ENCODE results near the gene ATP5F1D. TPM values are rescaled to one million over a fixed set of nuclear protein-coding genes. Genes with fewer than 3 reads are reported as not detected.

Gene ATP5F1D
- total and polyA plus RNA-seq, 2 of the 13 experiments (the other 11 are each of a cell fraction or from before 2014, with no cell fraction given): 39.4 to 78.7 TPM

DNA sequence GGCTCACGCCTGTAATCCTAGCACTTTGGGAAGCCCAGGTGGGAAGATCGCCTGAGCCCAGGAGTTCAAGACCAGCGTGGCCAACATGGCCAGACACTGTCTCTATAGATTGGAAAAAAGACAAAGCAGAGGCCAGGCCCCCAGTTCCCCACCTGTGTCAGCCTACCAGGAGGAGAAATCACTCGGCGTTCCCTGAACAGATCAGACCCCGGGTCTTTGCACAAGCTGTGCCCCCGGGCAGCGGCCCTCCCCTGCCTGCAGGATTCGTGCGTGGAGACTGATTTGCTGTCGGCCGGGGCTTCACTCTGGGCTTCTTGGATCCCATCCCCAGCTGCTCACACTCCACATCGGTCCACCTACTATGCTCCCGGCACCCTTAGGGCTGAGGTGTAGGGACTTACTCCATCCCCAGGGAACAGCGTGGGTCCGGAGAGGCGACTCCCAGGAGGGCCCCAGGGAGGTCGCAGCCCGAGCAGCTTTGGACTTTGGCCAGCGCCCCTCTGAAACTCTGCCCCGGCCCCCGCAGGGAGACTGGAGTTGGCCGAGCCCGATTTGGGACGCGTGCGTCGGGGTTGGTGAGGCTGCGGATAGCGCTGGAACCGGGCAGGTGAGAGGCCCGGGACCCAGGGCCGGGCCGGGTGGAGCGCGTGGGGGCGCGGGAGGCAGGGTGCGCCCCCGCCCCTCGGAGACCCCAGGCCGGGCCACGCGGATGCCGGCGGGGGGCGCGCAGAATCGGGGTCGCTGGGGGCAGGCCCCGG is 43.6 kb downstream of the ATP5F1D start:
- intact Hi-C loops (cut with micrococcal nuclease; ENCODE audit: unreplicated experiment) (no loop called here), in situ Hi-C loops (cut with HindIII; ENCODE audit: extremely low pct_ligation_motif_present, low pct_unique_long_range_greater_than_20kb) (loop anchor here (5.0 kb wide), 2 partner anchors 32 to 87 kb away; no protein-coding TSS in a partner anchor)
- Histone ChIP-seq H3K4me2 (ENCODE audit: low read depth, low read length) (peak overlapping the region; percentile 89), H3K9me3 (ENCODE audit: low read length) (no peaks in the 10 kb centered on the region), H3K27me3 (ENCODE audit: control insufficient read depth in 1 of 2, insufficient read depth in 2 of 2, low read length in 2 of 2) (no peaks in the 10 kb centered on the region; a peak in 1 of 5 replicates), H3K4me3 (replicated peaks in 1 of 3; ENCODE audit: insufficient read depth in 1 of 3, low read depth in 2 of 3, low read length in 3 of 3) (peak overlapping the region; percentile 59 to 70 (median 63); a peak in 5 of 6 replicates), H3K36me3 (replicated peaks in 1 of 2; ENCODE audit: control insufficient read depth in 1 of 2, insufficient read depth in 2 of 2, low read length in 2 of 2) (peaks cover 0 to 3% of the 10 kb centered on the region in 2 experiments; a peak in 1 of 5 replicates), H2AFZ (ENCODE audit: low read length) (no peak overlapping the region), H3K27ac (ENCODE audit: extremely low read length, insufficient read depth, low read length) (peak overlapping the region; percentile 75), H3K79me2 (ENCODE audit: insufficient read depth, low read length) (peaks cover 35% of the 10 kb centered on the region), H4K20me1 (ENCODE audit: insufficient read depth, low read length) (no peaks in the 10 kb centered on the region), H3K4me1 (ENCODE audit: insufficient read depth, low read length) (peaks cover 60% of the 10 kb centered on the region), H3K9ac (ENCODE audit: insufficient read depth, low read depth, low read length) (peak overlapping the region; percentile 60)
- no TSS peak for BruUV-seq (replicated peaks)
- ATAC-seq (peak; percentile 7), FAIRE-seq (peak; percentile 18), DNase-seq (ENCODE audit: low spot score) (no peak)
- ChIA-PET POLR2A (interaction anchor here (1.0 to 3.5 kb wide), 15 partner anchors 10 to 206 kb away, joined by 3 to 61 read pairs (median 6); partner anchors contain the start of genes CIRBP, FAM174C and REEP6), CTCF (ENCODE audit: low intra/inter-chr PET ratio, low total read pairs) (no interaction called here)
- 0% methylated on average over 4 of the region's 51 CpGs for WGBS (ENCODE audit: low lambda C conversion rate)
- TF ChIP-seq ZGPAT (CRISPR knock-in tag; IDR thresholded peaks at IDR 0.05) (0 out of 2 replicates have a peak, but pooled peaks have one; percentile 10), POLR2A (IDR thresholded peaks at IDR 0.05; ENCODE audit: insufficient read depth in 1 of 2, low read depth in 2 of 2, low read length in 2 of 2) (peak; percentile 1 to 43; a peak in 1 of 4 replicates), ZNF841 (CRISPR knock-in tag; IDR thresholded peaks at IDR 0.05; ENCODE audit: borderline replicate concordance) (no peak), HNF4A (CRISPR knock-in tag; IDR thresholded peaks at IDR 0.05) (peak; percentile 81), UBTF (CRISPR knock-in tag; IDR thresholded peaks at IDR 0.05) (peak; percentile 58; the same call in 1 of the 2 replicates), ZMYM4 (CRISPR knock-in tag; IDR thresholded peaks at IDR 0.05) (0 out of 2 replicates have a peak, but pooled peaks have one; percentile 15), ZNF776 (CRISPR knock-in tag; IDR thresholded peaks at IDR 0.05) (0 out of 2 replicates have a peak, but pooled peaks have one; percentile 1), KDM2A (CRISPR knock-in tag; IDR thresholded peaks at IDR 0.05; ENCODE audit: borderline replicate concordance, low read depth) (0 out of 2 replicates have a peak, but pooled peaks have one; percentile 29), ZNF563 (CRISPR knock-in tag; IDR thresholded peaks at IDR 0.05) (peak; percentile 53; the same call in 1 of the 2 replicates), ZFY (CRISPR knock-in tag; IDR thresholded peaks at IDR 0.05) (peak; percentile 61), POLR2AphosphoS5 (IDR thresholded peaks at IDR 0.05; ENCODE audit: low read depth, low read length) (0 out of 2 replicates have a peak, but pooled peaks have one; percentile 19), MYPOP (CRISPR knock-in tag; IDR thresholded peaks at IDR 0.05) (peak; percentile 47; the same call in 1 of the 2 replicates), ZNF430 (CRISPR knock-in tag; IDR thresholded peaks at IDR 0.05) (peak; percentile 61; the same call in 1 of the 2 replicates), TMF1 (CRISPR knock-in tag; IDR thresholded peaks at IDR 0.05; ENCODE audit: low read depth) (no peak), TBX2 (CRISPR knock-in tag; IDR thresholded peaks at IDR 0.05; ENCODE audit: borderline replicate concordance) (peak; percentile 63)
- TF ChIP-seq, protein P1, sequence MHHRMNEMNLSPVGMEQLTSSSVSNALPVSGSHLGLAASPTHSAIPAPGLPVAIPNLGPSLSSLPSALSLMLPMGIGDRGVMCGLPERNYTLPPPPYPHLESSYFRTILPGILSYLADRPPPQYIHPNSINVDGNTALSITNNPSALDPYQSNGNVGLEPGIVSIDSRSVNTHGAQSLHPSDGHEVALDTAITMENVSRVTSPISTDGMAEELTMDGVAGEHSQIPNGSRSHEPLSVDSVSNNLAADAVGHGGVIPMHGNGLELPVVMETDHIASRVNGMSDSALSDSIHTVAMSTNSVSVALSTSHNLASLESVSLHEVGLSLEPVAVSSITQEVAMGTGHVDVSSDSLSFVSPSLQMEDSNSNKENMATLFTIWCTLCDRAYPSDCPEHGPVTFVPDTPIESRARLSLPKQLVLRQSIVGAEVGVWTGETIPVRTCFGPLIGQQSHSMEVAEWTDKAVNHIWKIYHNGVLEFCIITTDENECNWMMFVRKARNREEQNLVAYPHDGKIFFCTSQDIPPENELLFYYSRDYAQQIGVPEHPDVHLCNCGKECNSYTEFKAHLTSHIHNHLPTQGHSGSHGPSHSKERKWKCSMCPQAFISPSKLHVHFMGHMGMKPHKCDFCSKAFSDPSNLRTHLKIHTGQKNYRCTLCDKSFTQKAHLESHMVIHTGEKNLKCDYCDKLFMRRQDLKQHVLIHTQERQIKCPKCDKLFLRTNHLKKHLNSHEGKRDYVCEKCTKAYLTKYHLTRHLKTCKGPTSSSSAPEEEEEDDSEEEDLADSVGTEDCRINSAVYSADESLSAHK (CRISPR knock-in tag; IDR thresholded peaks at IDR 0.05; ENCODE audit: borderline replicate concordance): no peak

All from HepG2 (cell line).